HG03571 (cell line): ENCODE data around the gene CDC14A.
A peak's percentile ranks its signal among the peaks of the same experiment; 100 is the strongest.

Experiments
- ATAC-seq: cut with Tn5 transposase; IDR thresholded peaks from one replicate; pipeline ENCODE4 v1.9.1; 2021; ENCODE audit not compliant: unreplicated experiment

Gene CDC14A

DNA sequence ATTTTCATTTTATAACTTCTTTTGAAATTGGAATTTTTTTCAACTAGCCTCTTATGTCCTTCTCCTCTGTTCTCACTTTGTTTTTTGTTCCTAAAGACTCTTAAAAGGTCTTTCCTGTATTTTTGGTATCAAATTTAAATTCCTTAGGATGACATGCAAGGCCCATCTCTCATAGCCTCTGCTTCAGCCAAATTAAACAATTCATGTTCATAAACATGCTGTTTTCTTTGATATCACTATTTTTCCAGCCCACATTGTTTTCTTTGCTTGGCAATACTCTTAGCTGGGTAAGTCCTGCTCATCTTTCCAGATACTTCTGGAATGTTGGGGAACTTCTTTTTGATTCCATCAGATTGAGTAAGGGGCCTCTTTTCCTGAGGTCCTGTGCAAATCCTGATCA lies 129.9 kb downstream of the CDC14A start:
- ATAC-seq, result no peak

DNA sequence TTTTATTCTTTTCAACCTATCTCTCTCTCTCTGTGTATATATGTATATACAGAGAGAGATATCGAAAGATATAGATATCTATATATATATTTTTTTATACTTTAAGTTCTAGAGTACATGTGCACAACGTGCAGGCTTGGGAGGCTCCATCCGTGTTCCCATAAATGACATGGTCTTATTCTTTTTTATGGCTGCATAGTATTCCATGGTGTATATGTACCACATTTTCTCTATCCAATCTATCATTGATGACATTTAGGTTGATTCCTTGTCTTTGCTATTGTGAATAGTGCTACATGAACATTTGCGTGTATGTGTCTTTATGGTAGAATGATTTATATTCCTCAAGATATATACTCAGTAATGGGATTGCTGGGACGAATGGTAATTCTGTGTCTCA lies 130.4 kb downstream of the CDC14A start:
- ATAC-seq, result no peak

DNA sequence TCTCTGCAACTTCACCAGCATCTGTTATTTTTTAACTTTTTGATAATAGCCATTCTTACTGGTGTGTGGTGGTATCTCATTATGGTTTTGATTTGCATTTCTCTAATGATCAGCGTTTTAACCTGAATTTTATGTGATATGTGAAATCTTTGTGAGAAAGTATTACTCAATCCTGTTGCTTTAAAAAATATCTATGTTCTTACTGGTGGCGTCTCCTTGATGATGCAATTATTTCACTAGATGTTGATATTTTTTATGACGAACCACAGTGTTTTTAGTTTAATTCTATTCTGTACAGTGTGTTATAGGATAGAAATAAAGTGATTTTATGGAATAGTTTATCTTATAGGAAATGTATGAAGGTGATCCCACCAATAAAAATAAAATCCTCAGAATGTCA lies 130.9 kb downstream of the CDC14A start:
- no peak for ATAC-seq

DNA sequence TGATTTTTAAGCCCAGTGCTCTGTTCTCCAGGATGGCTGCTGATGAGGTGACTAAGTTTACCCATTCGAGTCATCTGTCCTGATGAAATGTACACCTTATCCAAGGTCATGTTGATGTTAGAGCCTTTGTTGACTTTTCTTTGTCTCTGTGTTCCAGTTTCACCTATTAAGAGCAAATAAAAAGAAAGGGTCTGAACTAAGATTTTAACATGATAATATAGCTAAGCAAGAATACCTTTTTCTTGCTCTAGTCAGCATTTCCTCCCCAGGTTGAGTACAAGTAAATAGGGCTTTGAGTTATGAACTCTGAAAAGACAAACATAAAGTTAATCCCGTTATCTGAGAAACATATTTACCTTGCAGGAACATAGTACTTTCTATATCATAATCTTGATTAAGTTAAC lies 133.6 kb downstream of the CDC14A start:
- no peak for ATAC-seq

DNA sequence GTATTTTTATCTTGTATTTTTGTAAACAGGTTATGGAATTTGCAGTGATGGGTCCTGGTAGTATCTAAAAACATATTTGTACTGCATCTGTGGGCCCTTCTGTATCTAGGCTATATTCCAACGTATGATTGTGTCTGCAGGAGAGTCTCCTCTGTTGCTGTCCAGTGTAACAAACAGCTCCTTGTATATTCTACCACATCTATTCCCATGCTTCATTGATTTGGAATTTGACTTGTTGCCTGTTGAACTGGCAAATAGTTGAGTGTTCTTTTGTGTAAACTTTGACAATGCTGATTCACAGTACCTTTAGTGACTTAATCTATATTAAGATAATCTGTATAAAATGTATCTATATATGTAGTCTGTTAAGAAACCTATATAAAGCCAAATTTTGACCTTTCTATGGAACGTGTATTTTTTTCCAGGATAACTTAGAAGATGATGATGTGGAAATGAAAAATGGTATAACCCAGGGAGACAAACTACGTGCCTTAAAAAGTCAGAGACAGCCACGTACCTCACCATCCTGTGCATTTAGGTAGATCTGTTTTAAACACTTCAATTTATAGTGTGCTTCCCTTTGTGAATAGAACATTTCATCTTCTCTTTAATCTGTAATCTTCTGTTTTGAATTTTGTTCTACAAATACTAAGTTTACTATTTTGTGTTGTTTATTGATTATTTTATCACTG lies 142.2 kb downstream of the CDC14A start:
- no peak for ATAC-seq

DNA sequence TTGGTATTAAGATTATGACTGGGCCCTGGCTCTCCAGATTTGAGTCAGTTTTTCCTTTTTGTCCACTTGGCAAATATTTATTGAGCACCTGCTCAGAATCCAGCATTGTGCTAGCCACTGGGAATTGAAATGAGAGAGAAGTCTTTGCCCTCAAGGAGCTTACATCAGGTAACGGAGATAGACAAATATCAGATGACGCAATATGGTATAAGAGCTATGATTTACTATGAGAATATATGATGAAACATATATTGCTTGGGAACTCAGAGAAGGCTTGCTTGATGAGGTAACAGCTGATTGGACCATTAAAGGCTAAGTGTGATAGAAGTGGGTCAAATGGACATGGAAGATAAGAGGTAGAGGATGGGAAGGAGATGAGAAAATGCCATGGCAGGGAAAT lies 144.6 kb downstream of the CDC14A start:
- ATAC-seq, result no peak

DNA sequence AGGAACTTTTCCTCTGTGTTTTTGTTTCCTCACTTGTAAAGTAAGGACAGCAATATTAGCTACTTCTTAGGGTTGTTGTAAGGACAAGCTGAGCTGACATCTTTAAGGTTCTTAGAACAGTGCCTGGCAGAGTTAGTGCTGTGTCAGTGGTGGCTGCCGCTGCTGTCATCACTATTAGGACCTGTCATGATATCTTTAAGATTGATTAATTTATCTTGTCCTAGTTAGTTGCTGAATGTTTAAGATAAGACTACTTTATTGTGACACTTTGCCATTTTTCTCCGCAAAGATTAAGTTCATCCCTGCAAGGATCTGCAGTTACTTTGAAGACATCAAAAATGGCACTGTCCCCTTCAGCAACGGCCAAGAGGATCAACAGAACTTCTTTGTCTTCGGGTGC lies 145.5 kb downstream of the CDC14A start:
- ATAC-seq, result no peak

DNA sequence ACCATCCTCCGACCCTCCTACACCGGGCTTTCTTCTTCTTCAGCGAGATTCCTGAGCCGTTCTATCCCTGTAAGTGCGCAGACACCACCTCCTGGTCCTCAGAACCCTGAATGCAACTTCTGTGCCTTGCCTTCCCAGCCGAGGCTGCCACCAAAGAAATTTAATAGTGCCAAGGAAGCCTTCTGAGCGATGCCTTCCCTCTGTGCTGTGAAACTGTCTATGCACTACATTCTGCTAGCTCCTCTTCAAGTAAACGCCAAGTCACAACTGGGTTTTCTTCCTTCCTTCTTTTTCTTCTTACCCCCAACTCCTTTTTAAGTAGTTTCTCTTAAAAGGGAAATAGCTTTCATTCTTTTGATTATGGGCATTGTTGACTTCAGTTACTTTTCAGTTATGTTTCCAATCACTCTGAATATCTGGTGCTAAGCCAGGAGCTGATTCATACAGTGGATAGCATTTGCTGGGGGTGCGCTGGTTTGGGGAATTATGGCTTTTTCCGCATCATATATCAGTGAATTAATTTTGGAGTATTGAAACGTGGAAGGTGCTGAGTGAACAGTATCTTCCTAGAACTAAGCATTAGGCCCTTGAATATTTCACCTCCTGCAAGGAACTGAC lies 147.0 kb downstream of the CDC14A start:
- ATAC-seq, result no peak

DNA sequence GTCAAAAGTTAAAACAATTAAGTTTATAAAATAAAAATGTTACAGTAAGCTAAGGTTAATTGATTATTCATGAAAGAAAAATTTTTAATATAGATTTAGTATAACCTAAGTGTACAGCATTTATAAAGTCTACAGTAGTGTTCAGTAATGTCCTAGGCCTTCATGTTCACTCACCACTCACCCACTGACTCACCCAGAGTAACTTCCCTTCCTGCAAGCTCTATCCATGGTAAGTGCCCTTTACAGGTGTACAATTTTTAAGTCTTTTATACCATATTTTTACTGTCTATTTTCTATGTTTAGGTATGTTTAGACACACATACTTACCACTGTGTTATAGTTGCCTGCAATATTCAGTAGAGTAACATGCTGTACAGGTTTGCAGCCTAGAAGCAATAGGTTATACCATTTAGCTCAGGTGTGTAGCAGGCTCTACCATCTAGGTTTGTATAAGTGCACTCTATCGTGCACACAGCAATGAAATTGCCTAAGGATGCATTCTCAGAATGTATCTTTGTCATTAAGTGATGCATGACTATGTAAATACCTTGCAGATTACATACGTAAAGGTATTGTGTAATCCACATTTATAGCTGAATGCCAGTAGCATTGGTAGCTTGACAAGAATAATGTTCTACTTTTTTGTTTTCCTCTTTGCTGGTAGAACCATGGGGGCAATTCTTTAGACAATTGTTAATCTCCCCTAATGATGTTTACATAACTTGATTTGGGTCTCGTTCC lies 149.9 kb downstream of the CDC14A start:
- no peak for ATAC-seq

DNA sequence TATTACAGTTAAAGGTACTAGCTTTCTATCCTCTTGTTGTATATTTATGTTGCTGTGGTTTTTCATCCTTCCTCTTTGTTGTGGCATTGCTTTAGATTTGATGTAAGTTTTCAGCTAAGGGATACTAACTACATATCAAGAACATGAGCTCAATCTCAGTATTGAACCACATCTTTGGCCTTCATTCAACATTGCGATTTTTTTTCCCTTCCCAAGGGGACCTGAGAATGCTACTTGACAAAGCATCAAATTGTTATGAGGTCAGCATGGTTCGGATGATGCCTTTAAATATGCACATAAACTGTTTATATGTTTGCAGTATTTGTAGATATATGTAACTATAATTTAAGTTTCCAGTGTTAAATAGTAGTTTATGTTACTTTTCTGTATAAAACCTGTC lies 153.9 kb downstream of the CDC14A start:
- no peak for ATAC-seq

DNA sequence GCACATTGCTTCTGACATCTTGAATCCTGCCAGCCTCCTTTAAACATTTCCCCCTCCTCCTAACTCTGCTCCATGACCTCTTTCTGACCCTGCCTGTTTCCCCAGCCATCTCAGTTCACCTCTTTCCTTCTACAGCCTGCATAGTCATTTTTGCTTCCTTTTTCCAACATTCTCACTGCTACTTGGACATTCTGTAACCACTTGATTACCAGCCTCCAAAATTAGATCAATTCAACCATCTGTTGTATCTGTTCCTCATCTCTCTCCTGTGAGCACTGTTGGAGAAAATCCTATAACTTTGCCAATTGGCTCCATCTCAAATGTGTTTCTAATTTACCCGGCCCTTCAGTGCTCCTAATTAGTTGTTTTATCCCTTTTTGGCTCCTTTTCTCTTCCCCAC lies 158.1 kb downstream of the CDC14A start:
- ATAC-seq, result no peak

DNA sequence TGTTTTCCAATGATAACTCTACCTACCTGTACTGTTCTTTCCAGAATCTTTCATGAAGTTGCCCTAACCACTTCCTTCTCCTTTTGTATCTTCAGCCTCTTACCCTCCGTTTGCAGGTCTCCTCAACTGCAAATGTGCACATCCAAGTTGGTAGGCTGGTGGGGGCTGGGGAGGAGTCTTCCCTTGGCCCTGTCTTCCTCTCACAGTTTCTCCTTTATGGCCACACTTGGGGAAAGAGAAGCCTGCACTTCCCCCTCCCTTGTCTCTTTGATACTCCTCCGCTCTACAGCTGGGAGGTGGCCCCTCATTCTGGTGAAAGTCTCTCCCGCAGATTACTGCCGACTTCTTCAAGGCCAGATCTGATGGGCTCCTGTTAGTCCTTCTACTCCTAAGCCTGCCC lies 158.8 kb downstream of the CDC14A start:
- ATAC-seq, result no peak

DNA sequence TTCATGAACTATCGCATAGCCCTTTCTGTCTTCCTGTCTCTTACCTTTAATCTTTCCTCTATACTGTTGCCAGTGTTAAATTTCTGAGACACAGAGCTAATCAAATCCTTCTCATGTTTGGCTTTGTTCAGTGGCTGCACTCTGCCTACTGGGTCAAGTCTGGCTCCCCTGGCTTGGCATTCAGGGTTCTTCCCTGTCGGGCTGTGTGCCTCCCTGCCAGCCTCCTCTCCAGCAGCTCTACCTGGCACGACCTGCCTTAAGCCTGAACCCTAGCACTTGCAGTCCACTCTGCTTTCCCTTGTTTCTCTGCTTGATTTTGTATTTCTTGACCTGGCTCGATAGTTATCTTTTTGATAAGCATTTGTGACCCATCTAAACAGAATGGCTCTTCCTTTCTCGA lies 159.5 kb downstream of the CDC14A start:
- no peak for ATAC-seq

DNA sequence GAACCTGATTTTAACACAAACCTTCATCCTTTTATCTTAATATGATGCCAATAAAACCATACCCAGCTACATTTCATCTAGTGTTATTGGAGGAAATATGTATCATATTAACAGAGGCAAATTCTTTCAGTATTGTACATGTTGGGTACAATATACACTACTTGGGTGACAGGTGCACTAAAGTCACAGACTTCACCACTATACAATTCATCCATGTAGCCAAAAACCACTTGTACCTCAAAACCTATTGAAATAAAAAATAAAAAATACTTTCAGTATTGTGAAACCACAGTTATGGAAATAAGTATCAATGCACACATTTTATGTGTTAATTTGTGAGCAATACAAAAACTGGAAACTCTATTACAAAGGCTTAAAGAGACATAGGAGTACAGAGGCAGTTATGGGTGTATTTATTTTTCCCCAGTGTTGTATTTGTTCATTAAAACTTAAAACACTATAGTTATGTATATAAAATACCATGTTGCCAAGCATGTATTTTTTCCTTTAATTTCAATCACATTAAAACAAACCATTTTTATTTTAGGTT lies 160.6 kb downstream of the CDC14A start:
- ATAC-seq, result no peak

DNA sequence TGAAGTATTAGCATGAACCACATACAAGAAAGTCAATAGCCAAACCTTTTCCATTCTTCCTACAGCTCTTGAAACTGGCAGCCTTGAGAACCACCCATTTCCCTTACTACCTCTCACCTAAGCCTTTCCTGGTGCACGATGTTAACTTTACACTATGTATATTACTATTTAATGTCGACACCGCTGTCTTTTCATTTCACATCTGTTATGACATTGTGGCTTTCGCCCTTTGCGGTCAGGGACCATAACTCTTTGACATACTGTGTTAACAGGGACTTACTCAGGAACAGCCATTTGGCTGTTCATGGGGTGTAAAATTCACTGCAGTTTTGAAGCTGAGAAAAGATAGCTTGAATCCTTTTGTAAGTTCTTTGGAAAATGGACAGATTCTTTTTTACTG lies 164.6 kb downstream of the CDC14A start:
- ATAC-seq, result no peak

DNA sequence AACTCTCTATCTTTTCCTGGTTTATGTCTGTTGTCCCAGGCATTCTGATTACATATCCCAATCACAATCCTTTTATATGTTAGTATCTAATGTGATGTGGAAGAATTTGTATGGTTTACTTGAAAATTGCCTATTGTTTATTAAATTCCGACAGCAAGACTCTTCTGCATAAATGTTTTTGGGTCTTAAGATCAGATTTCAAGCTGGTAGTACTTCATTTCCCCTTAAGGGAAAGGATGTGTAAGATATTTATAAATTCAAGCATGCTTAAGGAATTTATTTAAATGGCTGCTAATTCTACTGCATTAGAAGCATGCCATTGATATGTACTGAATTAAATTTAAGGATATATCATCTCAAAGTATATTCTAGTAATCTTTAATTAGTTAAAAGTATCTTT lies 165.2 kb downstream of the CDC14A start:
- no peak for ATAC-seq

DNA sequence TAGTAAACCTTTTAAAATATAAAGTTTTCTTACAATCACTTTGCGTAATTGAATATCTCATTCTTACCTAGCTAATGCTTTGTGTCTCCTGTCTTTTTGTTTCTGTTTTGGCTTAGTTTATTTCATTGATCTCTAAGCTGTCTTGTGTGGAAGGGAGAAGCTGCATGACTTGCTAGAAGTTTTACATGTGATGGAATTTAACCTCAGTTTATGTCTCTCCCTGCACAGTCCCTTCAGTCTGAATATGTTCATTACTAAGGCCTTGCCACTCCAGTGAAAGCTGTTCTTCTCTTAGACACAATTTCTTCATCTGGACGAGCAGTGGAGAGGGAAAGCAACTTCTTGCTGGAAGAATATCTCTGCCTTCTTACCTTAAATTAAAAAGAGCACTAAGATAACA lies 165.7 kb downstream of the CDC14A start:
- ATAC-seq, result no peak

DNA sequence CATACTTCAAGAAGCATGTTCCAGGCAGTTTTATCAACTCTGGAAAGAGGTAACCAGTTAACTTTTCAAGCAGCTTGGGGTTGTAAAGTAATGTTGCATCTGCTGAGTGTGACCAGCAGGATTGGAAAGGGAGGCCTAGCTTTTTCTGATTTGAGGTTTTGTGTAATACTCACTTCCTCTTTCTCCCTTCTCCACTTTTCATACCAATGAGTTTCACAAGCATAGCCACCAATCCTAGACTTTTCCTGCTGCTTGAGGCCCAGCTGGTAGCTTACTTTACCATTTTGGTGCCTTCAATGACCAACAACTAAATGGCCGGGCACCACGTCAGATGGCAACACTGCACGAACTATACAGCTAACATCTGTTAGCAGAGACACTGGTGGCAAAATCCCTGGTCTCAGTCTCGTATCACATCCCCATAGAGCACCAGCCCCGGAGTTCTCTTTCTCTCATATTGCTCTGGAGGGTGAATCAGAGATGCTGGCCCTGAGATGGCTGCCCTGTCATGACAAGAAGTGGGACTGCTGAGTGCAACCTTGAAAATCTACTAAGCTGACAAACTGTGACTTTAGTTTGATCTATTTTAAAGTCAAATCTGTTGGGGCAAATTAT lies 170.8 kb downstream of the CDC14A start:
- ATAC-seq, result peak; percentile 82

DNA sequence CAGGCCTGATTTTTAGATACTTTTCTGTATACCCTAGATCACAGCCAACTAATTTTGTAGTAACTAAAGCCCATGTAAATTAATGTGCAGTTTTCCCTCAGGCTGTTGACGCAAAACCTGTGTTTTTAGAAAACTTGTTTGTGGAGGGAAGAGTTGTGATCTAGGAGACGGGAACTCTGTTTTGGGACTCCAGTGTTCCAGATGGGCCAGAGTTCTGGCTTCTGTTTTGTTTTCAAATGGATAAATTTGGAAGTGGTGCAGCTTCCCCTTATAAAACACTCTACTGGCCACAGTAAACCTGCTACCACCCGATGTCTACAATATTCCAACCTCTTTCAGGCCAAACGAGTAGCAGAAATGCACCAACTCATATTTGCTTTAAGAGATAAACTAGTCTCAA lies 172.0 kb downstream of the CDC14A start:
- ATAC-seq, result no peak

DNA sequence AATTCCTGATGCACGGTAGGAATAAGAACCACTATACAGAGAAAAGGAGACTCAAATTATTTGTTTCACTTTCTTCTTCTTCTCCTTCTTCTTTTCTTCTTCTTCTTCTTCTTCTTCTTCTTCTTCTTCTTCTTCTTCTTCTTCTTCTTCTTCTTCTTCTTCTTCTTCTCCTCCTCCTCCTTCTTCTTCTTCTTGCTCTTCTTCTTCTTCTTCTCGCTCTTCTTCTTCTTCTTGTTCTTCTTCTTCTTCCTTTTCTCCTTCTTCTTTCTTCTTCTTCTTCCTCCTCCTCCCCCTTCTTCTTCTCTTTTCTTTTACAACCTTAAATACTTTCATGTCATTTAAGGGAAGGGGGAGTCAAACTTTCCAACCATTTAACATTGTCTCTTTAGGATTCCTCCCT lies 174.6 kb downstream of the CDC14A start:
- ATAC-seq, result no peak

DNA sequence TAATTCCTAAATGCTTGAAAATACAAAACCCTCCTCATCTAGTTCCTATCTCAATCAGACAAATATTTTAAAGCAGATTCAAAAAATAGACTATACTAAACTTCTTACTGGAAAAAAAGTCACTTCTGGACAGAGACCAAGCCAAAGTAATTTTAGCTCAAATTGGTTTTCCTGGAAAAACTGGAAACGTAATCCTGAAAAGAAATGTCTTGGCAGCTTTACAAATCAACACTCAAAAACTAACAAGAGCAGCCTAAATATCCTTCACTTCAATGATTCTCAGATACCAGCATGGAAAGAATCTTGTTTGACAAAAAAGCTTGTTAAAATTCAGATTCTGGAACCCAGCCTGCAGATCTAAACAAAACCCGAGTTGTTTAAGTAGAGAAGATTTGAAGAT lies 176.6 kb downstream of the CDC14A start:
- no peak for ATAC-seq

DNA sequence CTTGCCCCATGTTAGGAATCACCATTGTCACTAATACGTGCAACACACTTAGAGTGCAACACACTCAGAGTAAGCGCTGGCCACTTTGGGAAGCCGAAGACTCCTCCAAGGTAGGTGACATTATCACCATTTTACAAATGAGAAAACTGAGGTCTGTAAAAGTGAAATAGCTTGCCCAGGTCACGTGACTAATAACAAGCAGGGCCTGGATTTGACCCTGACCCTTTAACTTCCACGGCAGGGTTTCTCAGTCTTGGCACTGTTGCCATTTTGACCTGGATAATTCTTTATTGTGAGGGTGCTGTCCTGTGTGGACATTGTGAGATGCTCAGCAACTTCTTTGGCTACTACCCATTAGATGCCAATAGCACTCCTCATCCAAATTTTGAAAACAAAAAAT lies 177.8 kb downstream of the CDC14A start:
- ATAC-seq, result no peak
